ENCODE results near the gene OST4. TPM values are rescaled to one million over a fixed set of nuclear protein-coding genes. Genes with fewer than 3 reads are reported as not detected.
"Not testable (repeated sequence)": the region's sequence is repeated elsewhere in the genome, so short reads cannot be mapped to it uniquely, and the experiment has no call there.

The OST4 gene
- total RNA-seq (2014; rRNA removed; shearing (Covaris generic)), result 184 and 194 TPM in 2 replicates

DNA sequence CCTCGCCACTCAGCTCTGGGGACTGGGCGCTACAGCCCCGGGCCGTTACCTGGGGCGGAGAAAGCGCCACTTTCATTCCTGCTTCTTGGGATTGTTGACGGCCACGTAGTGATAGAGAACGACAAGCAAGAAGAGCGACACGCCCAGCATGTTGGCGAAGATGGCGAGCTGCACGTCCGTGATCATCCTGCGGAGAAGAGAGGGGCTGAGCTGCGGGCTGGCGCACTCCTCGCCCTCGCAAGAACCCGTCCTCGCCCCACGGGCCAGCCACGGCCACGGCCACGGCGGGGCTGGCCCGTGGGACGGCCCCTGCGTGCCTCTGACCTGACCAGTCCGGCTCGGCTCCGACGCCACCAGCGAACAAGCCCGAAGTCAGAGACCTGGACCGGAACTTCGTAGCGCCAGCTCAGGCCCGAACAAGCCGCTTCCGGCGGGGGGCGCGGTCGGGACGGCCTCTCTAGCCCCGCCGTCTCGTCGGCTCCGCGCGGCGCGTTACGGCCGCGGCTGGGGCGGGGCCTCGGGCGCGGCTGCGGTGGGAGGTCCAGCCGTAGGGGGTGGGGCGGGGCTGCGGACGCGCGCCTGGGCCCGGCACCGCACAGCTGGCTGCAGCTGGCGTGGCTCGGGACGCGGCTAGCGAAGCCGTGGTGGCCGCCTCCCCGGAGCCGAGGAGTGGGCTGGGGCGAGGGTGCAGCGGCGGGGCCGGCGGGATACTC, at the start of gene OST4:
Gene OST4 (minus strand): TSS at position 378 of the 713 bp plus-strand sequence.
- peak; percentile 98 for DNase-seq (ENCODE audit: low read depth)

DNA sequence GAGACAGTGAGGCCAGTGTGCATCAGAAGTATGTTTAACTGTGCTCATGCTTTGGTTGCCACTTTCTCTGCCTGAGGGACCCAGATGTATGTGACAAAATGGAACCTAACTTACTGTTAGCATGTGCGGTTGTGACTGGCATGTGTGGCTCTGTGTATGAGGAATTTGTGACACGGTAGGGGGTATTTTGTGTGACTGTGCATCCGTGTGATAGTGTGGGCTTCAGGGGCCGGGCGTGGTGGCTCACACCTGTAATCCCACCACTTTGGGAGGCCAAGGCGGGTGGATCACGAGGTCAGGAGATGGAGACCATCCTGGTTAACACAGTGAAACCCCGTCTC, 47.8 kb upstream of the OST4 start:
- not testable (repeated sequence) for DNase-seq (ENCODE audit: low read depth)

DNA sequence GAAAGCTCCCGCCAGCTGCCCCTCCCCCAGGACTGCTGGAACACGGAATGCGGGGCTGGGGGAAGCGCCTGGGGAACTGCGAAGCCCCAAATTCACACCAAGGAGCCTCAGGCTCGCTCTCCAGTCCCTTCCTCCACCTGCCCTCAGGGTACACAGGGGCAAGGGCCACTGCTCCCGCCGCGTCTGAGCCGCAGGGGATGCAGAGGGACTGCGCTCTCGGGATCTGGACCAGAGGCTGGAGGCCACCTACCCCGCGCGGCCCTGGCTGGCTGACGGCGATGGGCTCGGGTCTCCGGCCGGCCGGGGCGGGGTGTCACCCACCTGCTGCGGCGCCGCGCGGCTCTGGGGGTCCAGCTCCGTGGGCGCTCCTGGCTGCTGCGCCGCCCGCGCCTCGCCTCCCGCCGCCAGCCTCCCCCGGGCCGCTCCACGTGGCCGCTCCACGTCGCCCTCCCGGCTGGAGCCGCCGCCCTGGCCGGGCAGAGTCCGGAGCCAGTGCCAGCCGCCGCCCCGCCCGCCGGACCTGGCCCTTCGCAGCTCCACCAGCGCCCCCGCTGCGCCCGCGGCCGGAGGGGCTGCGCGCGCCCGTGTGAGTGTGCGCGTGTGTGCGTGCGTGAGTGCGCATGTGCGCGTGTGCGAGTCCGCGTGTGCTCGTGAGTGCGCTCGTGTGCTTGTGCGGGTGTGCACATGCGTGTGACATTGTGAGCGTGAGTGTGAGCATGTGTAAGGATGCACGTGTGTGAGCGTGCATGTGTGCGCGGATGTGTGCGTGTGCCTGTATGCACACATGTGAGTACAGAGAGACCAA, 47.3 kb upstream of the OST4 start, which contains the start of gene CGREF1:
Gene CGREF1 (minus strand): TSS at position 604 of the 805 bp plus-strand sequence. CDS start 14,762 bp downstream, outside the sequence.
- DNase-seq (ENCODE audit: low read depth), result peak; percentile 35

DNA sequence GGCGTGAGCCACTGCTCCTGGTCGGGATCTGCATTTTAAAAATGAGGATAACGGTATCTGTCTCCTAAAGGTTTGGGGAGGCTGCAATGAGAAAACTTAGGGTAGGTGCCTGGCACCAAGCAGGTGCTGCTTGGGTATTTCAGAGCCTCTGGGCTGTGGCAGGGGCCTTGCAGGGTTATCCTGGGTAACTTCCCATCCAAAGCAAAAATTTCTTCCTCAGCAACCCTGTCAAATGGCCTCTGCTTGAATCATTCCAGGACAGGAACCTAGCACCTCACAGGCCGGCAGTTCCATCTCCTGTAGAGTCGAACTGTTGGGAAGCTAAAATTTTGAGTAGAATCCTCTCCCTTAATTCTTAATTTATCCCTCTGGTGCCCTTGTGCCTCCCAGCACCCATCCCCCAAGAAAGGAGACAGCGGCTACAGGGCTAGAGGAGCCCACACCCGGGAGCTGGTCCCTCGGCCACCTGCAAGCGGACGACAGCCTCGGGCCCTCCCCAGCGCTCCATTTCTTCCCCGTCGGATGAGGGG, 46.6 kb upstream of the OST4 start:
- no peak for DNase-seq (ENCODE audit: low read depth)

DNA sequence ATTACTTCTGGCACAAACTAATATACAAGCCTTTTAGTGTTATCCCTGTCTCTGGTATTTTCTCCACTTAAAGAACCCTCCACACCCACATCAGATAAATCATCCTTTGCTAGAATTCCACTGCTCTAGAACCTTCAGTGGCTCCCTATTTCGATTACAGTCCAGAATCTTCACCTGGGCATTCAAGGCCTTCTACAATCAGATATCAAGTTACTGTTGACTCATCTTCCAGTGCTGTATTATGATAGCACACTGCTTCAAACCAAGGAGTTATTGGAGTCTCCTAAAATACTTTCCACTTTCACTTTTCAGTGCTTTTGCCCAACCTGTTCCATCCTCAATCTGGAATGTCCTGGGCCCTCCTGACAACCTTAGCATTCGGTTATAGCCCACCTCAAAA, 44.1 kb upstream of the OST4 start:
- no peak for DNase-seq (ENCODE audit: low read depth)

DNA sequence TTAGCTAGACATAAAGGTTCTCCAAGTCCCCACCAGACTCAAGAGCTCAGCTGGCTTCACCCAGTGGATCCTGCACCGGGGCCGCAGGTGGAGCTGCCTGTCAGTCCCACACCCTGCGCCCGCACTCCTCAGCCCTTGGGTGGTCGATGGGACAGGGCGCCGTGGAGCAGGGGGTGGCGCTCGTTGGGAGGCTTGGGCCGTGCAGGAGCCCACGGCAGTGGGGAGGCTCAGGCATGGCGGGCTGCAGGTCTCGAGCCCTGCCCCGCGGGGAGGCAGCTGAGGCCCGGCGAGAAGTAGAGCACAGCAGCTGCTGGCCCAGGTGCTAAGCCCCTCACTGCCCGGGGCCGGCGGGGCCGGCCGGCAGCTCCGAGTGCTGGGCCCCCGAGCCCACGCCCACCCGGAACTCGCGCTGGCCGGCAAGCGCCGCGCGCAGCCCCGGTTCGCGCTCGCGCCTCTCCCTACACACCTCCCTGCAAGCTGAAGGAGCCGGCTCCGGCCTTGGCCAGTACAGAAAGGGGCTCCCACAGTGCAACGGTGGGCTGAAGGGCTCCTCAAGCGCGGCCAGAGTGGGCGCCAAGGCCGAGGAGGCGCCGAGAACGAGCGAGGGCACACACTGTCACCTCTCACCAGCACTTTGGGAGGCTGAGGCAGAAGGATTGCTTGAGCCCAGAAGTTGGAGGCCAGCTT, 40.1 kb upstream of the OST4 start:
- DNase-seq (ENCODE audit: low read depth), result not testable (repeated sequence)

DNA sequence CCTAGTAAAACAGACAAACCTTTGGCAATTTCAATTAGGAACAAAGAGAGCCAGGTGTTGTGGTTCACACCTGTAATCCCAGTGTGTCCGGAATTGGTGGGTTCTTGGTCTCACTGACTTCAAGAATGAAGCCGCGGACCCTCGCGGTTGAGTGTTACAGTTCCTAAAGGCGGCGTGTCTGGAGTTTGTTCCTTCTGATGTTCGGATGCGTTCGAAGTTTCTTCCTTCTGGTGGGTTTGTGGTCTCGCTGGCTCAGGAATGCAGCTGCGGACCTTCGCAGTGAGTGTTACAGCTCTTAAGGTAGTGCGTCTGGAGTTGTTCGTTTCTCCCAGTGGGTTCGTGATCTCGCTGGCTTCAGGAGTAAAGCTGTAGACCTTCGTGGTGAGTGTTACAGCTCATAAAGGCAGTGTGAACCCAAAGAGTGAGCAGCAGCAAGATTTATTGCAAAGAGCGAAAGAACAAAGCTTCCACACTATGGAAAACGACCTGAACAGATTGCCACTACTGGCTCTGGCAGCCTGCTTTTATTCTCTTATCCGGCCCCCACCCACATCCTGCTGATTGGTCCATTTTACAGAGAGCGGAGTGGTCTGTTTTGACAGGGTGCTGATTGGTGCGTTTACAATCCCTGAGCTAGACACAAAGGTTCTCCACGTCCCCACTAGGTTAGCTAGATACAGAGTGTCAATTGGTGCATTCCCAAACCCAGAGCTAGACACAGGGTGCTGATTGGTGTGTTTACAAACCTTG, 39.3 kb upstream of the OST4 start:
- DNase-seq (ENCODE audit: low read depth), result not testable (repeated sequence)

DNA sequence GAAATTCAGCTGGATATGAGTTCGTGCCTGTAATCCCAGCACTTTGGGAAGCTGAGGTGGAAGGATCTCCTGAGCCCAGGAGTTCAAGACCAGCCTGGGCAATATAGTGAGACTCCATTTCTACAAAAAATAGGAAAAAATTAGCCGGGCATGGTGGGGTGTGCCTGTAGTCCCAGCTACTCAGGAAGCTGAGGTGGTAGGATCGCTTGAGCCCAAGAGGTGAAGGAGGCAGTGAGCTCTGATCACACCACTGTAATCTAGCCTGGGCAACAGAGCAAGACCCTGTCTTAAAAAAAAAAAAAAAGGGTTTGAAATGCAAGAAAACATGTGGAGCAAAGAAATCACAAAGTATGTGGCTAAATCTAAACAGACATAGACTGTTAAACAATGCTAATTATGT, 37.6 kb upstream of the OST4 start:
- no peak for DNase-seq (ENCODE audit: low read depth)

DNA sequence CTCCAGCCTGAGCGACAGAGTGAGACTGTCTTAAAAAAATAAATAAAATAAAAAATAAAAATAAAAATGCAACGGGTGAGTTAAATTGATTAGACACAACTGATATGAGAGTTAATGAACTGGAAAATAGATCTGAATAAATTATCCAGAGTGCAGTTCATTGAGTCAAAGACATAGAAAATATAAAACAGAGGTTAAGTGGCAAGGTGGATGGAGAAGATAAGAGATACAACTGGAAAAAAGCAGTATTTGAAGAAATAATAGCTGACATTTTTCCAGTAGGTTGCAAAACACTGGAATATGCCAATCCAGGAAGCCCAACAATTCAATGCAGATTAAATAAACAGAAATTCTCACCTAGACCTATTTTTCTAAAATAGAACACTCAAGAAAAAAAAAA, 36.8 kb upstream of the OST4 start:
- DNase-seq (ENCODE audit: low read depth), result no peak

DNA sequence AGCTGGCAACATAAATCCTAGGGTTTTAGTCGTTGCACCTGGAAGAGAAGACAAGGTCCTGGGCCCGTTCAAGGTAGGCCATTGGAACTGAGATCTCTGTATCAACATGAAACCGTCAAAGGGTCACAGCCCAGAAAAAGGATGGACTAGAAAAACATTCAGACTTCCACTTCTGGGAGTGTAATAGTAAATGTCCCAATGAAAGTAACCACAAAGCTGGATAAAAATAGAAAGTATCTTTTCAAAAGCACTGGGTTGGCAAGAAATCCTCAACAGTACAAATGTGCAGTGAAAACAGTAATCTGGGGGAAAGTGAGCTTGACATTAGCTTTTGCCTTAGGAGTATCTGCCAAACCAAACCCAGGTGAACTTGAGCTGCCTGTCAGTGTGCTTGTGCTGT, 34.5 kb upstream of the OST4 start:
- no peak for DNase-seq (ENCODE audit: low read depth)

DNA sequence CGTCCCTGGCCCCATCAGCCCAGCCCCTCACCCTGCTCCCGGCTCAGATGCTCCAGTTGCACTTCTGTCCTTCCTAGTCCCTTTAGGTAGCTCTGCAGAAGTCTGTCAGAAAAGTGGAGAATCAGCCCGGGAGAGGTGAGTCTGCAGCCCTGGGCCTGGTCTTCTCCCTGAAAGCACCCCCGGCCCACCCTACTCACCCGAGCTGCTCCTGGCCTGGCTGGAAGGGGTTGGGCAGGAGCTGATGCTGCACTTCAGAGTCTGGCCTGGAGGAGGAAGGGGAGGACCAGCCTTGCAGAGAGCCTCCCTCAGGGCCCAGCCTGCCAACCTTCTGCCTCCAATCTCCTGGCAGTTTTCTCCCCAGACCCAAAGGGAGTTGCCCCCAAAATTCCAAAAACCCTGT, 30.9 kb upstream of the OST4 start:
- DNase-seq (ENCODE audit: low read depth), result no peak

DNA sequence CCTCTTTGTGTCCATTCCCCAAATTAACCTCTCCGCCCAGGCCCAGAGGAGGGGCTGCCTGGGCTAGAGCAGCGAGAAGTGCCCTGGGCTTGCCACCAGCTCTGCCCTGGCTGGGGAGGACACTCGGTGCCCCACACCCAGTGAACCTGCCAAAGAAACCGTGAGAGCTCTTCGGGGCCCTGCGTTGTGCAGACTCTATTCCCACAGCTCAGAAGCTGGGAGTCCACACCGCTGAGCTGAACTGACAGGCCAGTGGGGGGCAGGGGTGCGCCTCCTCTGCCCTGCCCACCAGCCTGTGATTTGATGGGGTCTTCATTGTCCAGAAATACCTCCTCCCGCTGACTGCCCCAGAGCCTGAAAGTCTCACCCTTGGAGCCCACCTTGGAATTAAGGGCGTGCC, 28.6 kb upstream of the OST4 start:
- DNase-seq (ENCODE audit: low read depth), result no peak

DNA sequence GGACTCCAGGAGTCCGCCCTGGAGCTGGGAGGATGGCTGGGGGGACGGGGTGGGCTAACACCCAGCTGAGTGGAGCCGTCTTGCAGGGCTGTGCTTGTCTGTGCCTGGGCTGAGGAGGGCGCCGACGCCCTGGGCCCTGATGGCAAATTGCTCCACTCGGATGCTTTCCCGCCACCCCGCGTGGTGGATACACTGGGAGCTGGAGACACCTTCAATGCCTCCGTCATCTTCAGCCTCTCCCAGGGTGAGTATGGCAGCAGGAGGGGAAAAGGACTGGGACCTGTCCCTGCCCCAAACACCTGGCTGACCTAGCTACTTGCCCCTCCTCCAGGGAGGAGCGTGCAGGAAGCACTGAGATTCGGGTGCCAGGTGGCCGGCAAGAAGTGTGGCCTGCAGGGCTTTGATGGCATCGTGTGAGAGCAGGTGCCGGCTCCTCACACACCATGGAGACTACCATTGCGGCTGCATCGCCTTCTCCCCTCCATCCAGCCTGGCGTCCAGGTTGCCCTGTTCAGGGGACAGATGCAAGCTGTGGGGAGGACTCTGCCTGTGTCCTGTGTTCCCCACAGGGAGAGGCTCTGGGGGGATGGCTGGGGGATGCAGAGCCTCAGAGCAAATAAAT, 28.0 kb upstream of the OST4 start:
- no peak for DNase-seq (ENCODE audit: low read depth)

DNA sequence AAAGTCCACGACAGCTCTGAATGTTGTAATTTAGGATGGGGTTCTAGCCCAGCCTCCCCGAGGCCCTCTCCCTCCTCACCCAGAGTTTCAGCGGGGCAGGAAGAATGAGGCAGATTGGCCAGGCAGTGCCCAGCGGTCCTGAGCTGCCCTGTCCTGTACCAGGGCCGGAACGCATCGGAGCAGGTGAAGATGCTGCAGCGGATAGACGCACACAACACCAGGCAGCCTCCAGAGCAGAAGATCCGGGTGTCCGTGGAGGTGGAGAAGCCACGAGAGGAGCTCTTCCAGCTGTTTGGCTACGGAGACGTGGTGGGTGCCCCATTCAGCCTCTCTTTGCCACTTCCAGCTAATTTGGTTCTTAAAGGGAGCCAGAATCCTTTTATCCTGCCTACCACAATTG, 25.9 kb upstream of the OST4 start:
- DNase-seq (ENCODE audit: low read depth), result no peak

DNA sequence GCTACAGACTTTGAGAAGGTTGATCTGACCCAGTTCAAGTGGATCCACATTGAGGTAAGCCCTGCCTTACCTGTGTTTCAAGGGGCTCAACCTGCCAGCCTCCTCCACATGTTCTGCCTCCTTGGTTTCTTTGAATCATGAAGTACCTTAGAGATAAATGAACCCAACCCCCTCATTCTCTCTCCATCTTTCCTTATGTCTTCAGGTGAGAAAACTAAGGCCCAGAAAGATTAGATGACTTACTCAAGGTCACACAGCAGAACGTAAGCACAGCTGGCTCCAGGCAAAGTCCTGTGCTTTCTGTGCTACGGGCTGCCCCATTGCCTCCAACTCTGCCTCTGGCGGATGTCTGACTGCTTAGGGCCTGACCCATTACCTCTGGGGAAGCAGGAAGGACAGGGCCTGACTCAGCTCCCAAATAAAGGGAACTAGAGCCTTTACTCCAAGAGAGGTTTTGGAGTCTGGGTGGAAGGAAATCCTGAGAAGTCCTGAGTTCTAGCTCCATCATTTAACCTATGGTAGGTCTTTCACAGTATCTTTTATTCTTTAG, 25.4 kb upstream of the OST4 start:
- no peak for DNase-seq (ENCODE audit: low read depth)

DNA sequence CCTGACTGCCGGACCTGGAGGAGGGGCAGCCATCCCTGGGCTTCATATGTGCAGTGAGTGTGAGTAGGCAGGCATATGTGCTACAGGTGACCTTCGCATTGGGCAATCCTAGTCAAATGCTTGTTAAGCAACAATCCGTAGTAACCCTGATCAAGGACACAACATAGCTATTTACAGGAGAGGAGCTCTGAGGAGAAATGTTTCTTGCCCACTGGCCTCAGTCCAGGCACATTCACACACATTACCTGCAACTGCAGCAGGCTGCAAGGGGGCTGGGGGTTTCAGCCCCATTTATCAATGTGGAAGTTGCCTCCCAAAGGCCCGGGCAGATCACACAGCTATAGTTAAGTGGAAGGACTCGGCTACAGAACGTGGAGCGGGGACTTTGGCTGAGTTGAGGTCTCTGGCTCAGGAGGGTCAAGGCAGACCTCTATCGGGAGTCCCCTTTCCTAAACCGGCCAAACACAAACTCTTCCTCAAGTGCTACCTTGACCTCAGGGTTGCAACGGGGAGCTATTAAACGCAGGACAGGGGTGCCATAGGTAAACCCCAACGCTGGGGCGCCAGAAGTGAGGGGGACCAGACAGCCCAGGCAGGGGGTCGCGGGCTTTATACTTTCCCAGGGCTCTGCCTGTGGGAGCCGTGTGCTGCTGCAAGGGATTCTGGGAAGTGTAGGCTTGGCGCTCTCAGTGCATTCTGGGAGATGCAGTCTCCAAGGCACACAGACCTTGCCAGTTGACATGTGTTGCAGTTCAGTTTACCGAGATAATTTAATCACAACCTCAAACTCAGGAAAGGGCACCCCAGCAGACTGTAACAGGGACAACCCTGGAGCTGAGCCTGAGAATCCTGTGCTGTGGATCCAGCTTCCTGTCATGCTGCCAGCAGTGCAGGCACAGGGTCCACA, 24.5 kb upstream of the OST4 start:
- peak; percentile 58 for DNase-seq (ENCODE audit: low read depth)

DNA sequence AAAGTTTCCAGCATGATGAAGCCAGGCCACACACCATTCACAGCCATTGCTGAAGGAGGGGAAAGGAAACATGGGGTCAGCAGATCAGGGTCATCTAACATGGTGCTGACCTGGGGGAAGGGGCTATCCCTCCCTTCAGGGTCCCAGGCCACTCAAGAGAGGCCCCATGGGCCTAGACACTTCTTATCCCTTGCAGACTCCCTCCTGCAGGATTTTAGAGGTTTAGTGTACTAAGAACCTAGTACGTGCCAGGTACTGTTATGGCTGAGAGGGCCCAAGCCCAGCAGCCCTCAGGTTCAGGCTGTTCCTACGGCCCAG, 23.9 kb upstream of the OST4 start:
- DNase-seq (ENCODE audit: low read depth), result no peak

DNA sequence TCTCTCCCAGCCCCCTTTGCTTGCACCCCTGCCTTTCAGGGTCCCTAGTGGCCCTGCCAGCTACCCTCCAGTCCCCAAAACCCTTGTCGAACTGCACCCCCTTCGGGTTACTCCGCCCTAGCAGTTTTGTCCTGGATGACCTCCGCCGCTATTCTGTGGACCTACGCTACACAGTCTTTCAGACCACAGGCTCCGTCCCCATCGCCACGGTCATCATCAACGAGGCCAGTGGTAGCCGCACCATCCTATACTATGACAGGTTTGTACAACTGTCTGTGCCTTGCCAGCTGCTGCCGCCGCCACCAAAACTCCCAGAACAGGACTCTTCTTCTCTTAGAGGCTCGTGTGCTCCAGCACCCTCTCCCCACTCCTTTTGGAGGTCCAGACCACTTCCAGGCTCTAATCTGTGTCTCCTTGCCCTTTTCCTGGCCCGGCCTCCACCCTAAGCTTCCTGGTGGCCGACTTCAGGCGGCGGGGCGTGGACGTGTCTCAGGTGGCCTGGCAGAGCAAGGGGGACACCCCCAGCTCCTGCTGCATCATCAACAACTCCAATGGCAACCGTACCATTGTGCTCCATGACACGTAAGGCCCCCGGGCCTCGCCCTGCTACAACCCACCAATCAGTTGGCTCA, 23.0 kb upstream of the OST4 start:
- DNase-seq (ENCODE audit: low read depth), result no peak

All from Daoy (cell line).